AG09309 (cell line): Measurements from ENCODE around the gene DMWD.

Source experiments
- DNase-seq: peaks from one replicate; pipeline ENCODE4 v3.0.0-alpha.2; 2010; ENCODE audit warnings: low read depth
- H3K4me3 ChIP-seq: 2 replicates; pipeline ENCODE4 v1.5.1; 2011; ENCODE audit warnings: mild to moderate bottlenecking, low read depth, low read length, moderate library complexity; ENCODE audit not compliant: control insufficient read depth
- CTCF ChIP-seq: IDR thresholded peaks from 2 replicates; pipeline ENCODE4 v1.5.1; 2011; ENCODE audit warnings: mild to moderate bottlenecking, low read depth, low read length, inconsistent platforms; ENCODE audit not compliant: insufficient read depth, control insufficient read depth; ENCODE audit errors: missing control alignments

The DMWD gene

GRCh38 chr19:45778010-45778661 is 14.5 kb downstream of the DMWD start:
- TF ChIP-seq CTCF = no peak
- no peak for DNase-seq
- H3K4me3 ChIP-seq = no peak overlapping the region

GRCh38 chr19:45777395-45777961 is 15.2 kb downstream of the DMWD start:
- no peak for TF ChIP-seq CTCF
- DNase-seq = no peak
- no peak overlapping the region for H3K4me3 ChIP-seq

- no peak for DNase-seq
- no peak for TF ChIP-seq CTCF
- no peak overlapping the region for H3K4me3 ChIP-seq
Measured at GRCh38 chr19:45774765-45775164, 17.9 kb downstream of the DMWD start.

GRCh38 chr19:45773384-45773783 is 19.3 kb downstream of the DMWD start:
- no peak overlapping the region for H3K4me3 ChIP-seq
- DNase-seq = no peak
- TF ChIP-seq CTCF = no peak

- TF ChIP-seq CTCF = no peak
- H3K4me3 ChIP-seq = no peak overlapping the region
- no peak for DNase-seq
Measured at GRCh38 chr19:45772912-45773311, 19.7 kb downstream of the DMWD start.

- no peak for TF ChIP-seq CTCF
- no peak for DNase-seq
- no peak overlapping the region for H3K4me3 ChIP-seq
Measured at GRCh38 chr19:45772130-45772840, 20.4 kb downstream of the DMWD start.
